Jurkat, Clone E6-1 (cell line): ENCODE results near the gene STOX2.

Experiments used
- DNase-seq: peaks from one replicate; pipeline ENCODE4 v3.0.0-alpha.2; 2011; ENCODE audit warnings: low read depth, low spot score
- H3K4me3 ChIP-seq: 2 replicates; pipeline ENCODE4 v1.5.1; 2011; ENCODE audit warnings: mild to moderate bottlenecking, low read length, control low read depth, moderate library complexity

STOX2 gene

GRCh38 chr4:183887351-183887750, 17.8 kb upstream of the STOX2 start:
- DNase-seq = no peak
- H3K4me3 ChIP-seq = no peak overlapping the region

GRCh38 chr4:183888564-183888963, 16.5 kb upstream of the STOX2 start:
- DNase-seq = no peak
- no peak overlapping the region for H3K4me3 ChIP-seq

GRCh38 chr4:183889190-183889589, 15.9 kb upstream of the STOX2 start:
- no peak for DNase-seq
- no peak overlapping the region for H3K4me3 ChIP-seq

- H3K4me3 ChIP-seq = no peak overlapping the region
- no peak for DNase-seq
Measured at GRCh38 chr4:183897193-183897592, 7.9 kb upstream of the STOX2 start.

GRCh38 chr4:183898456-183898855, 6.7 kb upstream of the STOX2 start:
- H3K4me3 ChIP-seq = no peak overlapping the region
- no peak for DNase-seq

- H3K4me3 ChIP-seq = no peak overlapping the region
- DNase-seq = no peak
Measured at GRCh38 chr4:183903021-183903760, 1.9 kb upstream of the STOX2 start.

GRCh38 chr4:183905593-183906488, 734 bp downstream of the STOX2 start:
- no peak for DNase-seq
- H3K4me3 ChIP-seq = peak overlapping the region; percentile 42

GRCh38 chr4:183906489-183906738, 1.3 kb downstream of the STOX2 start:
- no peak for DNase-seq
- no peak overlapping the region for H3K4me3 ChIP-seq

GRCh38 chr4:183906739-183907651, 1.9 kb downstream of the STOX2 start:
- H3K4me3 ChIP-seq = no peak overlapping the region
- no peak for DNase-seq

GRCh38 chr4:183907871-183908683, 3.0 kb downstream of the STOX2 start:
- H3K4me3 ChIP-seq = no peak overlapping the region
- DNase-seq = no peak

- H3K4me3 ChIP-seq = no peak overlapping the region
- DNase-seq = no peak
Measured at GRCh38 chr4:183909187-183909586, 4.1 kb downstream of the STOX2 start.

- no peak for DNase-seq
Measured at GRCh38 chr4:183909801-183910200, 4.7 kb downstream of the STOX2 start.

GRCh38 chr4:183912585-183912984, 7.5 kb downstream of the STOX2 start:
- no peak overlapping the region for H3K4me3 ChIP-seq
- DNase-seq = no peak

More at GRCh38 chr4:183909801-183910200, 4.7 kb downstream of the STOX2 start:
- H3K4me3 ChIP-seq = no peak overlapping the region

GRCh38 chr4:183915976-183916375, 10.9 kb downstream of the STOX2 start:
- no peak for DNase-seq
- no peak overlapping the region for H3K4me3 ChIP-seq

GRCh38 chr4:183918696-183919095, 13.6 kb downstream of the STOX2 start:
- DNase-seq = no peak
- H3K4me3 ChIP-seq = no peak overlapping the region

- DNase-seq = no peak
- no peak overlapping the region for H3K4me3 ChIP-seq
Measured at GRCh38 chr4:183919141-183919540, 14.0 kb downstream of the STOX2 start.

GRCh38 chr4:183920512-183920911, 15.4 kb downstream of the STOX2 start:
- no peak overlapping the region for H3K4me3 ChIP-seq
- DNase-seq = no peak

- no peak overlapping the region for H3K4me3 ChIP-seq
- DNase-seq = no peak
Measured at GRCh38 chr4:183921335-183921734, 16.2 kb downstream of the STOX2 start.
